A549 (cell line): ENCODE results near the gene SMIM15.

ENCODE experiments used
- EHF ChIP-seq: fragments of 250-450 bp; sonication (Bioruptor Pico); IDR thresholded peaks from 2 replicates; pipeline ENCODE4 v1.5.0; 2020; ENCODE audit warnings: mild to moderate bottlenecking
- ELK1 ChIP-seq: fragments of 150-350 bp; IDR thresholded peaks from 2 replicates; pipeline ENCODE4 v1.6.1; 2014; ENCODE audit warnings: low read depth, mild to moderate bottlenecking, low read length
- FOSB ChIP-seq: fragments of 250-450 bp; sonication (Bioruptor Pico); IDR thresholded peaks from 2 replicates; pipeline ENCODE4 v1.5.0; 2020; ENCODE audit warnings: mild to moderate bottlenecking, moderate library complexity
- HDAC2 ChIP-seq: fragments of 200-600 bp; sonication (generic); IDR thresholded peaks from 2 replicates; pipeline ENCODE4 v1.6.1; 2016
- JUNB ChIP-seq: fragments of >200 bp; sonication (Bioruptor Twin); formaldehyde crosslinking; IDR thresholded peaks from 2 replicates; pipeline ENCODE4 v1.6.1; 2016
- MAX ChIP-seq: IDR thresholded peaks from 2 replicates; pipeline ENCODE4 v1.6.1; 2012
- MYC ChIP-seq: IDR thresholded peaks from 2 replicates; pipeline ENCODE4 v1.6.1; 2012; ENCODE audit warnings: mild to moderate bottlenecking, inconsistent platforms, low read length, improper control_type of control experiment, borderline replicate concordance
- REST ChIP-seq: fragments of 200-600 bp; sonication (generic); IDR thresholded peaks from 2 replicates; pipeline ENCODE4 v1.6.1; 2016; ENCODE audit warnings: antibody characterized with exemption, mild to moderate bottlenecking, moderate library complexity
- SMC3 ChIP-seq: fragments of >200 bp; sonication (Bioruptor Twin); formaldehyde crosslinking; IDR thresholded peaks from 3 replicates; pipeline ENCODE4 v1.6.1; 2018; ENCODE audit warnings: inconsistent platforms
- TF ChIP-seq, protein P1 (sequence below): fragments of >200 bp; sonication (Bioruptor Twin); formaldehyde crosslinking; IDR thresholded peaks from 3 replicates; pipeline ENCODE4 v1.5.1; 2016

- TF ChIP-seq, protein P1, sequence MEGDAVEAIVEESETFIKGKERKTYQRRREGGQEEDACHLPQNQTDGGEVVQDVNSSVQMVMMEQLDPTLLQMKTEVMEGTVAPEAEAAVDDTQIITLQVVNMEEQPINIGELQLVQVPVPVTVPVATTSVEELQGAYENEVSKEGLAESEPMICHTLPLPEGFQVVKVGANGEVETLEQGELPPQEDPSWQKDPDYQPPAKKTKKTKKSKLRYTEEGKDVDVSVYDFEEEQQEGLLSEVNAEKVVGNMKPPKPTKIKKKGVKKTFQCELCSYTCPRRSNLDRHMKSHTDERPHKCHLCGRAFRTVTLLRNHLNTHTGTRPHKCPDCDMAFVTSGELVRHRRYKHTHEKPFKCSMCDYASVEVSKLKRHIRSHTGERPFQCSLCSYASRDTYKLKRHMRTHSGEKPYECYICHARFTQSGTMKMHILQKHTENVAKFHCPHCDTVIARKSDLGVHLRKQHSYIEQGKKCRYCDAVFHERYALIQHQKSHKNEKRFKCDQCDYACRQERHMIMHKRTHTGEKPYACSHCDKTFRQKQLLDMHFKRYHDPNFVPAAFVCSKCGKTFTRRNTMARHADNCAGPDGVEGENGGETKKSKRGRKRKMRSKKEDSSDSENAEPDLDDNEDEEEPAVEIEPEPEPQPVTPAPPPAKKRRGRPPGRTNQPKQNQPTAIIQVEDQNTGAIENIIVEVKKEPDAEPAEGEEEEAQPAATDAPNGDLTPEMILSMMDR: no peak
- no peak for TF ChIP-seq JUNB
- no peak for TF ChIP-seq EHF (CRISPR knock-in tag)
- TF ChIP-seq MAX: no peak
- TF ChIP-seq HDAC2: no peak
- TF ChIP-seq SMC3: no peak
- TF ChIP-seq ELK1: no peak
- no peak for TF ChIP-seq FOSB (CRISPR knock-in tag)
- no peak for TF ChIP-seq REST
- TF ChIP-seq MYC: no peak
These were observed 1.8 kb downstream of the SMIM15 start for GRCh38 chr5:61160497-61160896.
